ENCODE data around the gene CDK18. TPM values are rescaled to one million over a fixed set of nuclear protein-coding genes. Genes with fewer than 3 reads are reported as not detected.

The CDK18 gene
- total RNA-seq, 2 donors from 2014 or later: 58.1 to 88.7 TPM

DNA sequence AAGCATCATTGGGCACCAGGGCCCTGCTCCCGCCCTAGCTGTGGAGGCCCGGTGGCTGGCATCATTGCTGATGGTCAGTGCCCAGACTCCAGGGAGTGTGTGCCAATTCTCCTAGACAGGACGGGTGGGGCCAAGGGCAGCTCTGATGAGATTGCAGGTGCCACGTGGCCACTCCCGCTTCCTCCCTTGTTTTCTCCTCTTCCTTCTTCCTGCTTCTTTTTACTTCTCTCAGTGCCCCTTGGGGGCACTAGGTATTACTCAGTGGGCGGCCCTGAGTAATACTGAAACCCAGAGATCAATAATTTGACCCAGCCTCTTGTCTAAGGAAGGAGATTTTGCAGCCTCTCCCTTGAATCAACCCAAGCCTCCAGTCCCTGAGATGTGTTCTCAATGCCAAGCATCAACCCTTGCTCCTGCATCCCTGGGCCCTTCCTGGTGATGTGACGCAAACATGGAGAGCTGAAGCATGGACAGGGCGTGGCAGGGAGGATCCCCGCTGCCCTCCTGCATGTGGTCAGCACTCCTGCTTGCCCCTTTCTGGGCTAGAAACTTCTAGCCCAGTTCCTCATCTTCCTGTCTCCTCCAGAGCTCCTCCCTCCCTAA is 32.4 kb downstream of the CDK18 start:
- H3K4me1 Mint-ChIP-seq: no peaks in the 10 kb centered on the region
- peak; percentile 34 for DNase-seq
- H3K36me3 Mint-ChIP-seq (ENCODE audit: low read depth): peaks cover 7% of the 10 kb centered on the region
- 74 to 80% methylated on average over 7 to 9 of the region's 9 CpGs for WGBS, 2 experiments (ENCODE audit: insufficient coverage in 1 of 2, insufficient read length in 1 of 2)
- TF ChIP-seq, protein P1, sequence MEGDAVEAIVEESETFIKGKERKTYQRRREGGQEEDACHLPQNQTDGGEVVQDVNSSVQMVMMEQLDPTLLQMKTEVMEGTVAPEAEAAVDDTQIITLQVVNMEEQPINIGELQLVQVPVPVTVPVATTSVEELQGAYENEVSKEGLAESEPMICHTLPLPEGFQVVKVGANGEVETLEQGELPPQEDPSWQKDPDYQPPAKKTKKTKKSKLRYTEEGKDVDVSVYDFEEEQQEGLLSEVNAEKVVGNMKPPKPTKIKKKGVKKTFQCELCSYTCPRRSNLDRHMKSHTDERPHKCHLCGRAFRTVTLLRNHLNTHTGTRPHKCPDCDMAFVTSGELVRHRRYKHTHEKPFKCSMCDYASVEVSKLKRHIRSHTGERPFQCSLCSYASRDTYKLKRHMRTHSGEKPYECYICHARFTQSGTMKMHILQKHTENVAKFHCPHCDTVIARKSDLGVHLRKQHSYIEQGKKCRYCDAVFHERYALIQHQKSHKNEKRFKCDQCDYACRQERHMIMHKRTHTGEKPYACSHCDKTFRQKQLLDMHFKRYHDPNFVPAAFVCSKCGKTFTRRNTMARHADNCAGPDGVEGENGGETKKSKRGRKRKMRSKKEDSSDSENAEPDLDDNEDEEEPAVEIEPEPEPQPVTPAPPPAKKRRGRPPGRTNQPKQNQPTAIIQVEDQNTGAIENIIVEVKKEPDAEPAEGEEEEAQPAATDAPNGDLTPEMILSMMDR (conservative IDR thresholded peaks at IDR 0.05): no peak
- peaks cover 12% of the 10 kb centered on the region for H3K27me3 ChIP-seq (ENCODE audit: control insufficient read depth, insufficient read depth, low read length, poor library complexity, severe bottlenecking)
- peaks cover 58% of the 10 kb centered on the region for H3K27me3 Mint-ChIP-seq (ENCODE audit: insufficient read depth)
- H3K27ac ChIP-seq (ENCODE audit: low read depth, low read length): no peak overlapping the region
- H3K4me3 ChIP-seq (ENCODE audit: low read length): no peak overlapping the region
- no peak overlapping the region for H3K4me3 Mint-ChIP-seq
- peaks cover 11% of the 10 kb centered on the region for H3K9me3 ChIP-seq (ENCODE audit: control insufficient read depth, low read length)
- peaks cover 11% of the 10 kb centered on the region for H3K9me3 Mint-ChIP-seq
- H3K9ac ChIP-seq (ENCODE audit: extremely low read depth, low read length, poor library complexity, severe bottlenecking): no peak overlapping the region
- H3K36me3 ChIP-seq (ENCODE audit: control insufficient read depth, insufficient read depth, low read length): no peaks in the 10 kb centered on the region
- H3K4me1 ChIP-seq (ENCODE audit: control insufficient read depth, insufficient read depth, low read length): no peaks in the 10 kb centered on the region
- no peak overlapping the region for H3K27ac Mint-ChIP-seq

DNA sequence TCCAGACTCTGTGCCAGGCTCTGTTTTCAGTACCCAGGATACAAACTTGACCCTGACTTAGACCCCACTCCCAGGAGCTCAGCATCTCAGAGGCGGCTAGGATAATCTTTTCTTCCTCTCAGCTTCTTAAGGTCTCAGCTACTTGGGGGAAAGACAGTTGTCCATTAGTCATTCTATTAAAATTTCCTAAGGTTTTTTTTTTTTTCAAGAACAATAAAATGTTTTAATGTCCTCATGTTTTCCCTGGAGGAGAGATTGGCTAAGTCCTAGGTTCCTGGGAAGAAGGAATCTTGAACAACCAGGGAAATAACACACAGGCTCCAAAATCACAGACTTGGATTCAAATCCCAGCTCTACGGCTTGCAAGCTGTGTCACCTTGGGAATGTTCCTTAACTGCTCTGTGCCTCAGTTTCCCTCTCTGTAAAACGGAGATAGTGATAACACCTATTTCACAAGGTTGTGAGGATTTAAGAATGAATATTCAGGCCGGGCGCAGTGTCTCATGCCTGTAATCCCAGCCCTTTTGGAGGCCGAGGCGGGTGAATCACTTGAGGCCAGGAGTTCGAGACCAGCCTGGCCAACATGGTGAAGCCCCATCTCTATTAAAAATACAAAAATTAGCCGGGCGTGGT is 33.0 kb downstream of the CDK18 start:
- Histone ChIP-seq H3K4me1 (ENCODE audit: control insufficient read depth, insufficient read depth, low read length) (no peaks in the 10 kb centered on the region), H3K27me3 (ENCODE audit: control insufficient read depth, insufficient read depth, low read length, poor library complexity, severe bottlenecking) (peaks cover 12% of the 10 kb centered on the region), H3K36me3 (ENCODE audit: control insufficient read depth, insufficient read depth, low read length) (no peaks in the 10 kb centered on the region), H3K4me3 (ENCODE audit: low read length) (no peak overlapping the region), H3K27ac (ENCODE audit: low read depth, low read length) (no peak overlapping the region), H3K9ac (ENCODE audit: extremely low read depth, low read length, poor library complexity, severe bottlenecking) (no peak overlapping the region), H3K9me3 (ENCODE audit: control insufficient read depth, low read length) (peaks cover 13% of the 10 kb centered on the region)
- Mint-ChIP-seq H3K4me1 (no peaks in the 10 kb centered on the region), H3K9me3 (peaks cover 13% of the 10 kb centered on the region), H3K27ac (no peak overlapping the region), H3K36me3 (ENCODE audit: low read depth) (peaks cover under 1% of the 10 kb centered on the region), H3K4me3 (no peak overlapping the region), H3K27me3 (ENCODE audit: insufficient read depth) (peaks cover 64% of the 10 kb centered on the region)
- WGBS, 2 experiments (ENCODE audit: insufficient coverage in 1 of 2, insufficient read length in 1 of 2): 89 to 91% methylated on average over 9 to 10 of the region's 10 CpGs
- TF ChIP-seq, protein P1 (conservative IDR thresholded peaks at IDR 0.05): no peak
- no peak for DNase-seq

DNA sequence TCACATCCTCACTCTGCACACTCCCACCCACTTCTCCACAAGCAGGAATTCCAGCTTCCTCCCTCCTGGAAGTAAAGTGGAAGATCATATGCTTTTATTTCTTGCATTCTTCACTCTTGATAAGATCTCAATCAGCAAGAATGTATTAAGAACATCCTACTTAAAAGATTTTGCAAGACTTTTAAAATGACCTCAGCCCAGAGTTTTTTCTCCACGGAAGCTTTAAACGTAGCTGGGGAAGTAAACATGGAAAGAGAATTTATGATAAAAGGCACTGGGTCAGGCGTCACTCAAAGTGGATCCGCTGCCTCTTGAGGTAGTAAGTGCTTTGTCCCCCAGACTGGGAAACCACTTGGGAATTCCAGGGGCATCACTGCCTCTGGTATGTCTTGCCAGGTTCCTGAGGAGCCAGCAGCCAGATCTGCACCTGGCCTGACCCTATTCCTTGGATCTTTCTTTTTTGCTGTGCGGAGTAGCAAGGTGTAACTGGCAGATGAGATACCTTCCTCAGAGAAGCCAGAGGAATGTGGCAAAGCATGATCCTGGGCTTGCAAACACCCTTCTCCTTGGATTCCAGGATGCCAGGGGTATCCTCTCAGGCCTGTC is 33.9 kb downstream of the CDK18 start:
- Histone ChIP-seq H3K4me1 (ENCODE audit: control insufficient read depth, insufficient read depth, low read length) (no peaks in the 10 kb centered on the region), H3K36me3 (ENCODE audit: control insufficient read depth, insufficient read depth, low read length) (no peaks in the 10 kb centered on the region), H3K27ac (ENCODE audit: low read depth, low read length) (no peak overlapping the region), H3K27me3 (ENCODE audit: control insufficient read depth, insufficient read depth, low read length, poor library complexity, severe bottlenecking) (peaks cover 12% of the 10 kb centered on the region), H3K9me3 (ENCODE audit: control insufficient read depth, low read length) (peaks cover 13% of the 10 kb centered on the region), H3K4me3 (ENCODE audit: low read length) (no peak overlapping the region), H3K9ac (ENCODE audit: extremely low read depth, low read length, poor library complexity, severe bottlenecking) (no peak overlapping the region)
- WGBS, 2 experiments (ENCODE audit: insufficient coverage in 1 of 2, insufficient read length in 1 of 2): 89 to 90% methylated on average over 5 of the region's 5 CpGs
- Mint-ChIP-seq H3K4me3 (no peak overlapping the region), H3K27me3 (ENCODE audit: insufficient read depth) (peaks cover 64% of the 10 kb centered on the region), H3K4me1 (no peaks in the 10 kb centered on the region), H3K27ac (no peak overlapping the region), H3K9me3 (peaks cover 13% of the 10 kb centered on the region), H3K36me3 (ENCODE audit: low read depth) (no peaks in the 10 kb centered on the region)
- TF ChIP-seq, protein P1 (conservative IDR thresholded peaks at IDR 0.05): no peak
- DNase-seq: peak; percentile 48
